Astrocyte (in vitro differentiated cells and primary cell): Measurements from ENCODE around the gene HNRNPF. TPM values are rescaled to one million over a fixed set of nuclear protein-coding genes. Genes with fewer than 3 reads are reported as not detected.

Source experiments
- DNase-seq: peaks from one replicate; pipeline ENCODE4 v3.0.0-alpha.2; 2010; ENCODE audit warnings: low read depth
- FAIRE-seq: peaks from 2 replicates; lab custom pipeline; 2011; peaks lifted over from hg19 to GRCh38; lab: Jason Lieb, UNC
- H2AFZ ChIP-seq: 2 replicates; pipeline ENCODE4 v1.6.0; 2012; ENCODE audit warnings: low read depth, low read length, inconsistent platforms
- H3K27ac ChIP-seq: 2 replicates; pipeline ENCODE4 v1.5.1; 2011; ENCODE audit warnings: low read depth, low read length, inconsistent platforms
- H3K27me3 ChIP-seq: 2 replicates; pipeline ENCODE4 v1.6.0; 2011; ENCODE audit warnings: low read length, inconsistent platforms; ENCODE audit not compliant: insufficient read depth
- H3K36me3 ChIP-seq: 2 replicates; pipeline ENCODE4 v1.5.1; 2011; ENCODE audit warnings: low read length, inconsistent platforms; ENCODE audit not compliant: insufficient read depth
- H3K4me1 ChIP-seq: 2 replicates; pipeline ENCODE4 v1.5.1; 2011; ENCODE audit warnings: low read length, inconsistent platforms; ENCODE audit not compliant: insufficient read depth
- H3K4me2 ChIP-seq: 2 replicates; pipeline ENCODE4 v1.6.0; 2012; ENCODE audit warnings: low read length, inconsistent platforms
- H3K4me3 ChIP-seq: 2 replicates; pipeline ENCODE4 v1.5.1; 2011; ENCODE audit warnings: low read depth, mild to moderate bottlenecking, low read length, inconsistent platforms; ENCODE audit not compliant: insufficient read depth
- H3K79me2 ChIP-seq: 2 replicates; pipeline ENCODE4 v1.6.0; 2012; ENCODE audit warnings: mild to moderate bottlenecking, low read length, inconsistent platforms; ENCODE audit not compliant: insufficient read depth
- H3K9ac ChIP-seq: 2 replicates; pipeline ENCODE4 v1.6.0; 2012; ENCODE audit warnings: mild to moderate bottlenecking, low read length, inconsistent platforms
- H3K9me3 ChIP-seq: 2 replicates; pipeline ENCODE4 v1.5.1; 2012; ENCODE audit warnings: low read depth, mild to moderate bottlenecking, low read length, inconsistent platforms; ENCODE audit not compliant: insufficient read depth
- H4K20me1 ChIP-seq: 2 replicates; pipeline ENCODE4 v1.6.0; 2012; ENCODE audit warnings: low read length, inconsistent platforms; ENCODE audit not compliant: insufficient read depth
- H3K27ac Mint-ChIP-seq: one replicate; pipeline ENCODE4 v1.8.0; 2021; ENCODE audit warnings: mild to moderate bottlenecking, mixed read lengths; ENCODE audit not compliant: unreplicated experiment
- H3K27me3 Mint-ChIP-seq: one replicate; pipeline ENCODE4 v1.8.0; 2021; ENCODE audit warnings: low read depth, mixed read lengths; ENCODE audit not compliant: unreplicated experiment
- H3K36me3 Mint-ChIP-seq: one replicate; pipeline ENCODE4 v1.8.0; 2021; ENCODE audit warnings: low read depth, mixed read lengths; ENCODE audit not compliant: unreplicated experiment
- H3K4me1 Mint-ChIP-seq: one replicate; pipeline ENCODE4 v1.8.0; 2021; ENCODE audit warnings: low read depth, mixed read lengths; ENCODE audit not compliant: unreplicated experiment
- H3K4me3 Mint-ChIP-seq: one replicate; pipeline ENCODE4 v1.8.0; 2021; ENCODE audit warnings: mild to moderate bottlenecking, moderate library complexity, mixed read lengths; ENCODE audit not compliant: unreplicated experiment
- H3K9me3 Mint-ChIP-seq: one replicate; pipeline ENCODE4 v1.8.0; 2021; ENCODE audit warnings: mild to moderate bottlenecking, mixed read lengths; ENCODE audit not compliant: unreplicated experiment
- EZH2 ChIP-seq: IDR thresholded peaks from 2 replicates; pipeline ENCODE4 v1.6.1; 2012; ENCODE audit warnings: mild to moderate bottlenecking, low read length, inconsistent platforms; ENCODE audit not compliant: insufficient read depth
- total RNA-seq: library from RNA; stranded (reverse); gene quantifications from 2 replicates; pipeline ENCODE4 v1.2.1, GENCODE V29; 2021
- TF ChIP-seq, protein P1 (sequence below): IDR thresholded peaks from 2 replicates; pipeline ENCODE4 v1.5.1; 2011; ENCODE audit warnings: low read depth, mild to moderate bottlenecking, inconsistent platforms, low read length, moderate library complexity; ENCODE audit not compliant: insufficient read depth

The HNRNPF gene
- total RNA-seq, 1 donor from 2014 or later = 151 TPM

DNA sequence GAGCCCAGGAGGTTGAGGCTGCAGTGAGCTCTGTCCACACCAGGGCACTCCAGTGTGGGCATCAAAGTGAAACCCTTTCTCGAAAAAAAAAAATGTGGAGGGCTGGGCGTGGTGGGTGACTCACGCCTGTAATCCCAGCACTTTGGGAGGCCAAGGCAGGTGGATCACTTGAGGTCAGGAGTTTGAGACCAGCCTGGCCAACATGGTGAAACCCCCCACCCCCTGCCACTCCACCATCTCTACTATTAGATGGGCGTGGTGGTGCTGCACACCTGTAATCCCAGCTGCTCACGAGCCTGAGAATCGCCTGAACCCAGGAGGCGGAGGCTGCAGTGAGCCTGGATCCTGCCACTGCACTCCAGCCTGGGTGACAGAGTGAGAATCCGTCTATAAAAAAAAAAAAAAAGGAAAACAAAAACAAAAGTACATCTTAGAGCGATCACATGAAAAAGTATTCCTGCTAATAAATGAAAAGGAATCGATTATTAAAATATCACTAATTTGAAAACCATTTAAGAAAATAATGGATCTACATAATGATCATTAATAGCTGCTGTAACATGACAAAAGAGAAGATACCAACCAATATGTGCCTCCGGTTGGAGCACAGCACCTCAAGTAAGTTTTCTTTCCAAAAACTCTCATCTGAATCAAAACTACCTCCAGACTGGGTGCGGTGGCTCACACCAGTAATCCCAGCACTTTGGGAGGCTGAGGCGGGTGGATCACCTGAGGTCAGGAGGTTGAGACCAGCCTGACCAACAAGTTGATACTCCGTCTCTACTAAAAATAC is 4.9 kb downstream of the HNRNPF start:
- Mint-ChIP-seq H3K4me3 (peak overlapping the region; percentile 58), H3K27me3 (no peaks in the 10 kb centered on the region), H3K4me1 (peaks cover 38% of the 10 kb centered on the region), H3K36me3 (peaks cover 6% of the 10 kb centered on the region), H3K9me3 (no peaks in the 10 kb centered on the region), H3K27ac (no peak overlapping the region)
- H4K20me1 ChIP-seq = peaks cover 88% of the 10 kb centered on the region
- no peak overlapping the region for H3K27ac ChIP-seq
- H3K9ac ChIP-seq = peak overlapping the region; percentile 1
- H3K79me2 ChIP-seq = peaks cover 98% of the 10 kb centered on the region
- TF ChIP-seq, protein P1, sequence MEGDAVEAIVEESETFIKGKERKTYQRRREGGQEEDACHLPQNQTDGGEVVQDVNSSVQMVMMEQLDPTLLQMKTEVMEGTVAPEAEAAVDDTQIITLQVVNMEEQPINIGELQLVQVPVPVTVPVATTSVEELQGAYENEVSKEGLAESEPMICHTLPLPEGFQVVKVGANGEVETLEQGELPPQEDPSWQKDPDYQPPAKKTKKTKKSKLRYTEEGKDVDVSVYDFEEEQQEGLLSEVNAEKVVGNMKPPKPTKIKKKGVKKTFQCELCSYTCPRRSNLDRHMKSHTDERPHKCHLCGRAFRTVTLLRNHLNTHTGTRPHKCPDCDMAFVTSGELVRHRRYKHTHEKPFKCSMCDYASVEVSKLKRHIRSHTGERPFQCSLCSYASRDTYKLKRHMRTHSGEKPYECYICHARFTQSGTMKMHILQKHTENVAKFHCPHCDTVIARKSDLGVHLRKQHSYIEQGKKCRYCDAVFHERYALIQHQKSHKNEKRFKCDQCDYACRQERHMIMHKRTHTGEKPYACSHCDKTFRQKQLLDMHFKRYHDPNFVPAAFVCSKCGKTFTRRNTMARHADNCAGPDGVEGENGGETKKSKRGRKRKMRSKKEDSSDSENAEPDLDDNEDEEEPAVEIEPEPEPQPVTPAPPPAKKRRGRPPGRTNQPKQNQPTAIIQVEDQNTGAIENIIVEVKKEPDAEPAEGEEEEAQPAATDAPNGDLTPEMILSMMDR = no peak
- TF ChIP-seq EZH2 = no peak
- DNase-seq = no peak
- H3K4me3 ChIP-seq = no peak overlapping the region
- peak overlapping the region; percentile 60 for H3K4me2 ChIP-seq
- no peak overlapping the region for H2AFZ ChIP-seq
- H3K9me3 ChIP-seq = no peaks in the 10 kb centered on the region
- H3K27me3 ChIP-seq = no peaks in the 10 kb centered on the region
- peaks cover 6% of the 10 kb centered on the region for H3K36me3 ChIP-seq
- peaks cover 18% of the 10 kb centered on the region for H3K4me1 ChIP-seq
- no peak for FAIRE-seq

GRCh38 chr10:43402880-43403452 is 6.0 kb downstream of the HNRNPF start:
- Mint-ChIP-seq H3K27me3 (no peaks in the 10 kb centered on the region), H3K9me3 (no peaks in the 10 kb centered on the region), H3K4me3 (peak overlapping the region; percentile 7), H3K36me3 (peaks cover 6% of the 10 kb centered on the region), H3K4me1 (peaks cover 45% of the 10 kb centered on the region), H3K27ac (no peak overlapping the region)
- Histone ChIP-seq H4K20me1 (peaks cover 92% of the 10 kb centered on the region), H3K4me3 (no peak overlapping the region), H2AFZ (no peak overlapping the region), H3K9me3 (no peaks in the 10 kb centered on the region), H3K4me2 (no peak overlapping the region), H3K36me3 (peaks cover 6% of the 10 kb centered on the region), H3K9ac (no peak overlapping the region), H3K4me1 (peaks cover 26% of the 10 kb centered on the region), H3K27me3 (no peaks in the 10 kb centered on the region), H3K27ac (no peak overlapping the region), H3K79me2 (peaks cover 100% of the 10 kb centered on the region)
- DNase-seq (no peak), FAIRE-seq (no peak)
- TF ChIP-seq, protein P1 = no peak
- TF ChIP-seq EZH2 = no peak
